22Rv1 (cell line): ENCODE data around the gene CT47A7.

ENCODE experiments used
- ZFX ChIP-seq: fragments of 450-650 bp; IDR thresholded peaks from 2 replicates; pipeline ENCODE4 v1.6.1; 2017; ENCODE audit warnings: antibody characterized with exemption, borderline replicate concordance
- TF ChIP-seq, protein P1 (sequence below): fragments of 450-650 bp; IDR thresholded peaks from 2 replicates; pipeline ENCODE4 v1.5.1; 2017; ENCODE audit warnings: mild to moderate bottlenecking

DNA sequence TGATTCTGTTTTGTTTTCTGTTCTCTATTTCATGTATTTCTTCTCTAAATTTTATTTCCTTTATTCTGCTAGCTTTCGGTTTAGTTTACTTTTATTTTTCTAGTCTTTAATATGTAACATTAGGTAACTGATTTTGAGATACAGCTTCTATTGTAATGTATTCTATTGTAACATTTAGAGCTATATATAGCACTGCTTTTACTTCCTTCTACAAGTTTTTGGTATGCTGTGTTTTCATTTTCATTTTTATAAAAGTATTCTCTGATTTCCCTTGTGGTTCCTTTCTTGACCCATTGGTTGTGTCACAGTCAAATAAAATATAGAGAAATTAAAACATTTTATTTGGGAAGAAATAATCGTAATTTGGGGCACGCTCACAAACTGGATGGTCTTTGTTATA is 43.0 kb upstream of the CT47A7 start:
- TF ChIP-seq, protein P1, sequence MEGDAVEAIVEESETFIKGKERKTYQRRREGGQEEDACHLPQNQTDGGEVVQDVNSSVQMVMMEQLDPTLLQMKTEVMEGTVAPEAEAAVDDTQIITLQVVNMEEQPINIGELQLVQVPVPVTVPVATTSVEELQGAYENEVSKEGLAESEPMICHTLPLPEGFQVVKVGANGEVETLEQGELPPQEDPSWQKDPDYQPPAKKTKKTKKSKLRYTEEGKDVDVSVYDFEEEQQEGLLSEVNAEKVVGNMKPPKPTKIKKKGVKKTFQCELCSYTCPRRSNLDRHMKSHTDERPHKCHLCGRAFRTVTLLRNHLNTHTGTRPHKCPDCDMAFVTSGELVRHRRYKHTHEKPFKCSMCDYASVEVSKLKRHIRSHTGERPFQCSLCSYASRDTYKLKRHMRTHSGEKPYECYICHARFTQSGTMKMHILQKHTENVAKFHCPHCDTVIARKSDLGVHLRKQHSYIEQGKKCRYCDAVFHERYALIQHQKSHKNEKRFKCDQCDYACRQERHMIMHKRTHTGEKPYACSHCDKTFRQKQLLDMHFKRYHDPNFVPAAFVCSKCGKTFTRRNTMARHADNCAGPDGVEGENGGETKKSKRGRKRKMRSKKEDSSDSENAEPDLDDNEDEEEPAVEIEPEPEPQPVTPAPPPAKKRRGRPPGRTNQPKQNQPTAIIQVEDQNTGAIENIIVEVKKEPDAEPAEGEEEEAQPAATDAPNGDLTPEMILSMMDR: no peak
- no peak for TF ChIP-seq ZFX
